HCT116 (cell line): ENCODE results near the gene PPIP5K2. TPM values are rescaled to one million over a fixed set of nuclear protein-coding genes. Genes with fewer than 3 reads are reported as not detected.

Experiments used
- ATAC-seq: fragments of 200-7000 bp; cut with Tn5 transposase; 2 replicates; pipeline ENCODE4 v1.9.1; 2020; ENCODE audit warnings: mild to moderate bottlenecking, moderate library complexity
- BruUV-seq: library from RNA; stranded (reverse); fragments of 400-500 nt; replicated peaks from 2 replicates; lab custom pipeline; 2021; lab: Mats Ljungman, UMichigan
- CTCF ChIA-PET: fragments of 300-600 bp; sonication (Branson Sonifier 250); formaldehyde crosslinking; loops from one replicate; lab custom pipeline; 2021; ENCODE audit warnings: antibody characterized with exemption; lab: Charles Lee
- POLR2A ChIA-PET: fragments of 300-600, 350-600 bp; sonication (Branson Sonifier 250); formaldehyde crosslinking; loops from one replicate; lab custom pipeline; 2021; ENCODE audit warnings: antibody characterized with exemption; lab: Charles Lee
- RAD21 ChIA-PET, 2 experiments: fragments of 300-600 bp; sonication (Branson Sonifier 250); formaldehyde crosslinking; loops; one replicate each; lab custom pipeline; 2023; ENCODE audit warnings: low total read pairs in 2 of 2; ENCODE audit not compliant: uncharacterized antibody in 2 of 2, unreplicated experiment in 2 of 2, low non-redundant PET in 1 of 2; lab: Charles Lee
- DNase-seq: peaks from one replicate; pipeline ENCODE4 v3.0.0-alpha.2; 2010; ENCODE audit warnings: low read depth, low spot score
- H2AFZ ChIP-seq: fragments of 200-600 bp; shearing (Covaris generic), sonication (generic); 2 replicates; pipeline ENCODE4 v1.6.1; 2017; ENCODE audit warnings: low read depth, mixed run types, mixed read lengths, antibody characterized with exemption, low read length; ENCODE audit not compliant: poor library complexity, severe bottlenecking
- H3K27ac ChIP-seq: 2 replicates; pipeline ENCODE4 v1.5.1; 2012; ENCODE audit warnings: low read depth, low read length
- H3K27me3 ChIP-seq: fragments of 200-600 bp; sonication (generic); 2 replicates; pipeline ENCODE4 v1.6.1; 2016; ENCODE audit warnings: mixed run types, low read length, mixed read lengths; ENCODE audit not compliant: insufficient read depth
- H3K36me3 ChIP-seq, 2 experiments: fragments of 200-500 bp in 1 of 2; fragments of 200-600 bp in 1 of 2; sonication (Bioruptor generic) in 1 of 2; sonication (generic) in 1 of 2; 2 replicates each; pipeline versions ENCODE4 v1.5.1 to v1.6.1; 2014 to 2016; ENCODE audit warnings: low read length in 2 of 2, inconsistent platforms in 1 of 2, mixed read lengths in 1 of 2, mixed run types in 1 of 2; ENCODE audit not compliant: insufficient read depth in 2 of 2, control insufficient read depth in 1 of 2
- H3K4me1 ChIP-seq, 2 experiments: fragments of 200-600 bp in 1 of 2; sonication (generic) in 1 of 2; 2 replicates each; pipeline versions ENCODE4 v1.5.1 to v1.6.1; 2012 to 2017; ENCODE audit warnings: low read length in 2 of 2, inconsistent platforms in 1 of 2, mild to moderate bottlenecking in 1 of 2, mixed read lengths in 1 of 2, mixed run types in 1 of 2, moderate library complexity in 1 of 2; ENCODE audit not compliant: insufficient read depth in 2 of 2, control insufficient read depth in 1 of 2
- H3K4me2 ChIP-seq: fragments of 200-600 bp; sonication (generic); 2 replicates; pipeline ENCODE4 v1.6.1; 2017; ENCODE audit warnings: mixed run types, low read length, mixed read lengths
- H3K4me3 ChIP-seq, 2 experiments: fragments of 200-600 bp in 1 of 2; sonication (generic) in 1 of 2; replicated peaks in 1 of 2; 2 replicates each; pipeline ENCODE4 v1.5.1; 2011 to 2016; ENCODE audit warnings: low read length in 2 of 2, control low read depth in 1 of 2, low read depth in 1 of 2, mild to moderate bottlenecking in 1 of 2, mixed read lengths in 1 of 2, mixed run types in 1 of 2
- H3K79me2 ChIP-seq: fragments of 200-600 bp; sonication (generic); 2 replicates; pipeline ENCODE4 v1.6.1; 2017; ENCODE audit warnings: mild to moderate bottlenecking, mixed run types, low read length, moderate library complexity, mixed read lengths; ENCODE audit not compliant: insufficient read depth
- H3K9ac ChIP-seq: fragments of 200-600 bp; sonication (generic); 2 replicates; pipeline ENCODE4 v1.6.1; 2016; ENCODE audit warnings: low read length, mixed read lengths
- H3K9me2 ChIP-seq: fragments of 200-600 bp; sonication (generic), shearing (Covaris generic); 2 replicates; pipeline ENCODE4 v1.6.1; 2017; ENCODE audit warnings: mixed run types, mild to moderate bottlenecking, moderate library complexity; ENCODE audit not compliant: insufficient read depth
- H3K9me3 ChIP-seq, 2 experiments: fragments of 200-500 bp in 1 of 2; fragments of 200-600 bp in 1 of 2; sonication (Bioruptor generic) in 1 of 2; sonication (generic) in 1 of 2; 2 replicates each; pipeline ENCODE4 v1.6.1; 2014 to 2017; ENCODE audit warnings: low read length in 2 of 2, mixed read lengths in 2 of 2, inconsistent platforms in 1 of 2, low read depth in 1 of 2, mild to moderate bottlenecking in 1 of 2, mixed run types in 1 of 2, moderate library complexity in 1 of 2; ENCODE audit not compliant: control insufficient read depth in 1 of 2, insufficient read depth in 1 of 2
- H4K20me1 ChIP-seq: fragments of 200-600 bp; sonication (generic), shearing (Covaris generic); 2 replicates; pipeline ENCODE4 v1.6.1; 2017; ENCODE audit warnings: mixed run types, mild to moderate bottlenecking, moderate library complexity; ENCODE audit not compliant: insufficient read depth
- ATF3 ChIP-seq: IDR thresholded peaks from 2 replicates; pipeline ENCODE4 v1.6.1; 2012
- CBX3 ChIP-seq: IDR thresholded peaks from 2 replicates; pipeline ENCODE4 v1.6.1; 2012; ENCODE audit warnings: low read depth
- EGR1 ChIP-seq: IDR thresholded peaks from 2 replicates; pipeline ENCODE4 v1.6.1; 2012; ENCODE audit warnings: low read depth
- ELF1 ChIP-seq: IDR thresholded peaks from 2 replicates; pipeline ENCODE4 v1.6.1; 2012; ENCODE audit warnings: low read depth, borderline replicate concordance
- EZH2 ChIP-seq: fragments of 200-600 bp; sonication (generic); IDR thresholded peaks from 2 replicates; pipeline ENCODE4 v1.6.1; 2017; ENCODE audit warnings: antibody characterized with exemption, mixed run types
- EZH2phosphoT487 ChIP-seq: fragments of 200-600 bp; IDR thresholded peaks from 2 replicates; pipeline ENCODE4 v1.6.1; 2018; ENCODE audit warnings: antibody characterized with exemption, borderline replicate concordance
- MAX ChIP-seq: IDR thresholded peaks from 2 replicates; pipeline ENCODE4 v1.6.1; 2012
- POLR2A ChIP-seq: IDR thresholded peaks from 2 replicates; pipeline ENCODE4 v1.7.0; 2011; ENCODE audit warnings: borderline replicate concordance; ENCODE audit not compliant: insufficient read depth, insufficient read length; ENCODE audit errors: extremely low read depth
- RAD21 ChIP-seq: IDR thresholded peaks from 2 replicates; pipeline ENCODE4 v1.6.1; 2012; ENCODE audit warnings: low read depth, mild to moderate bottlenecking
- SP1 ChIP-seq: IDR thresholded peaks from 2 replicates; pipeline ENCODE4 v1.6.1; 2012; ENCODE audit warnings: low read depth
- SRF ChIP-seq: IDR thresholded peaks from 2 replicates; pipeline ENCODE4 v1.6.1; 2012; ENCODE audit warnings: low read depth
- TCF7L2 ChIP-seq: IDR thresholded peaks from 2 replicates; pipeline ENCODE4 v1.7.0; 2011; ENCODE audit warnings: borderline replicate concordance, inconsistent platforms; ENCODE audit not compliant: insufficient read depth, insufficient read length; ENCODE audit errors: extremely low read depth
- YY1 ChIP-seq: IDR thresholded peaks from 2 replicates; pipeline ENCODE4 v1.6.1; 2011; ENCODE audit warnings: low read length, low read depth, moderate library complexity, mild to moderate bottlenecking; ENCODE audit not compliant: insufficient replicate concordance; ENCODE audit errors: extremely low read depth
- ZBTB33 ChIP-seq: IDR thresholded peaks from 2 replicates; pipeline ENCODE4 v1.6.1; 2011; ENCODE audit warnings: mild to moderate bottlenecking, low read length, moderate library complexity; ENCODE audit not compliant: insufficient replicate concordance; ENCODE audit errors: extremely low read depth
- ZNF274 ChIP-seq: fragments of 200-500 bp; sonication (Bioruptor generic); IDR thresholded peaks from 2 replicates; pipeline ENCODE4 v1.6.1; 2014; ENCODE audit warnings: mild to moderate bottlenecking, low read depth, low read length, inconsistent platforms
- intact Hi-C: fragments of 100-400 bp; cut with micrococcal nuclease; formaldehyde crosslinking; loops from 2 replicates; pipeline ENCODE4 v1.10.0; 2022
- total RNA-seq: library from RNA; stranded (reverse); gene quantifications from one replicate; pipeline ENCODE4 v1.2.1, GENCODE V29; 2021; ENCODE audit not compliant: unreplicated experiment

Gene PPIP5K2
- total RNA-seq, 1 experiment from 2014 or later: 45.8 TPM

GRCh38 chr5:103188436-103188835 is 68.3 kb downstream of the PPIP5K2 start:
- DNase-seq (no peak), ATAC-seq (no peak)
- Histone ChIP-seq H3K36me3 (peaks cover 0 to 3% of the 10 kb centered on the region in 2 experiments; a peak in 1 of 4 replicates), H3K9me3 (no peaks in the 10 kb centered on the region), H3K9ac (no peak overlapping the region), H3K27ac (no peak overlapping the region), H3K9me2 (no peaks in the 10 kb centered on the region), H3K4me3 (no peak overlapping the region), H2AFZ (no peak overlapping the region), H3K4me2 (no peak overlapping the region), H3K4me1 (no peaks in the 10 kb centered on the region), H4K20me1 (no peaks in the 10 kb centered on the region), H3K79me2 (no peaks in the 10 kb centered on the region), H3K27me3 (no peaks in the 10 kb centered on the region)
- ChIA-PET POLR2A (no interaction called here), CTCF (no interaction called here), RAD21 (no interaction called here)
- intact Hi-C loops: no loop called here
- no TSS peak for BruUV-seq
- TF ChIP-seq RAD21 (no peak), EZH2 (no peak), TCF7L2 (no peak), ELF1 (no peak), ATF3 (no peak), EZH2phosphoT487 (no peak), POLR2A (no peak), ZNF274 (no peak), EGR1 (no peak), SP1 (no peak), SRF (no peak), YY1 (no peak), MAX (no peak), ZBTB33 (no peak), CBX3 (no peak)
